Left lung (tissue), 14 donors: ENCODE measurements around the gene TAF1D. TPM values are rescaled to one million over a fixed set of nuclear protein-coding genes. Genes with fewer than 3 reads are reported as not detected.

Source experiments
- ATAC-seq: fragments of 200-7000 bp; cut with Tn5 transposase; one replicate; pipeline ENCODE4 v1.9.1; 2020; ENCODE audit warnings: moderate library complexity
- DNase-seq, 4 donors: peaks; one replicate each; pipeline ENCODE4 v3.0.0-alpha.2; 2013 to 2020
- H3K27ac ChIP-seq, 2 donors: fragments of 200-600 bp; sonication (generic) in 1 of 2; one replicate each; pipeline versions ENCODE4 v1.5.0 to v1.8.0; 2020 to 2021
- H3K27me3 ChIP-seq, 2 donors: fragments of 200-600 bp; sonication (generic) in 1 of 2; one replicate each; pipeline versions ENCODE4 v1.5.0 to v1.8.0; 2020 to 2021
- H3K36me3 ChIP-seq, 2 donors: fragments of 200-600 bp; sonication (generic) in 1 of 2; one replicate each; pipeline versions ENCODE4 v1.5.0 to v1.8.0; 2020 to 2021
- H3K4me1 ChIP-seq, 2 donors: fragments of 200-600 bp; one replicate each; pipeline ENCODE4 v1.8.0; 2021
- H3K4me3 ChIP-seq, 2 donors: fragments of 200-600 bp; sonication (generic) in 1 of 2; one replicate each; pipeline versions ENCODE4 v1.5.0 to v1.8.0; 2020 to 2021; ENCODE audit warnings: mild to moderate bottlenecking in 1 of 2
- H3K9me3 ChIP-seq, 2 donors: fragments of 200-600 bp; sonication (generic) in 1 of 2; one replicate each; pipeline versions ENCODE4 v1.5.0 to v1.8.0; 2020 to 2021
- CTCF ChIP-seq, 2 donors: fragments of 200-600 bp; sonication (generic) in 1 of 2; IDR thresholded peaks; one replicate each; pipeline versions ENCODE4 v1.5.0 to v1.8.0; 2021; ENCODE audit warnings: antibody characterized with exemption in 2 of 2
- intact Hi-C, 2 donors: fragments of 100-400 bp; cut with DNase I; formaldehyde crosslinking; loops; one replicate each; pipeline versions ENCODE4 v1.11.2 to v1.14.2; 2022
- long read RNA-seq, 12 donors: library from polyadenylated mRNA in 2 of 12; unstranded in 2 of 12; transcript quantifications; one replicate each; pipeline ENCODE4 v2.0.0 and lab custom pipeline, GENCODE V29; 2019 to 2026
- polyA plus RNA-seq, 6 donors: library from polyadenylated mRNA; unstranded; fragments of 120-200 nt; gene quantifications; one replicate each; pipeline ENCODE4 v1.2.1, GENCODE V29; 2013; ENCODE audit not compliant: insufficient read length in 6 of 6
- total RNA-seq, 2 donors: library from RNA; stranded (reverse); fragmentation: NEBNext Ultra II Directional; extraction: Animal tissue kit (Norgen Biotek cat#: 25700); gene quantifications; one replicate each; pipeline ENCODE4 v1.2.1, GENCODE V29; 2021
- donor health status: DM: no; HTN: yes; CAD: no.
- donor health status: DM: no; HTN: no; CAD: no.

Gene TAF1D
- total RNA-seq (100 to 1,000 TPM in 1 of 2 donors, 10 to 100 TPM in 1; 78.9 to 104 TPM), polyA plus RNA-seq (100 to 1,000 TPM; 131 to 242 (median 183) TPM)
- long read RNA-seq, donor 1, transcript TAF1D-203 (6 exons, 2,082 nt) = major isoform, 10 of 116 reads
- long read RNA-seq, donor 1, partial matches to known transcripts = 83 of 116 reads
- long read RNA-seq, donor 1, other reads (novel, unspliced or antisense) = 18 of 116 reads
- long read RNA-seq, donor 2, full-length matches to known transcripts = 12 of 93 reads
- long read RNA-seq, donor 2, partial matches to known transcripts = 81 of 93 reads
- long read RNA-seq, donor 2, other reads (novel, unspliced or antisense) = 0 of 93 reads
- long read RNA-seq, donor 3, transcript TAF1D-203 (6 exons, 2,082 nt) = major isoform, 6 of 64 reads
- long read RNA-seq, donor 3, partial matches to known transcripts = 46 of 64 reads
- long read RNA-seq, donor 3, other reads (novel, unspliced or antisense) = 11 of 64 reads
- long read RNA-seq, donor 4, partial matches to known transcripts = 17 of 19 reads
- long read RNA-seq, donor 4, other reads (novel, unspliced or antisense) = 2 of 19 reads
- long read RNA-seq, donor 5, transcript TAF1D-203 (6 exons, 2,082 nt) = major isoform, 5 of 155 reads
- long read RNA-seq, donor 5, partial matches to known transcripts = 138 of 155 reads
- long read RNA-seq, donor 5, other reads (novel, unspliced or antisense) = 8 of 155 reads
- long read RNA-seq, donor 6, partial matches to known transcripts = 29 of 38 reads
- long read RNA-seq, donor 6, other reads (novel, unspliced or antisense) = 0 of 38 reads
- long read RNA-seq, donor 7, transcript TAF1D-203 (6 exons, 2,082 nt) = major isoform, 6 of 86 reads
- long read RNA-seq, donor 7, partial matches to known transcripts = 64 of 86 reads
- long read RNA-seq, donor 7, other reads (novel, unspliced or antisense) = 11 of 86 reads
- long read RNA-seq, donor 8, partial matches to known transcripts = 33 of 51 reads
- long read RNA-seq, donor 8, other reads (novel, unspliced or antisense) = 8 of 51 reads
- long read RNA-seq, donor 9 = 0 reads
- long read RNA-seq, donor 10, partial matches to known transcripts = 3 of 4 reads
- long read RNA-seq, donor 10, other reads (novel, unspliced or antisense) = 1 of 4 reads
- long read RNA-seq, donor 11, partial matches to known transcripts = 125 of 135 reads
- long read RNA-seq, donor 11, other reads (novel, unspliced or antisense) = 5 of 135 reads
- long read RNA-seq, donor 12, transcript TAF1D-203 (6 exons, 2,082 nt) = major isoform, 8 of 151 reads
- long read RNA-seq, donor 12, partial matches to known transcripts = 116 of 151 reads
- long read RNA-seq, donor 12, other reads (novel, unspliced or antisense) = 23 of 151 reads

DNA sequence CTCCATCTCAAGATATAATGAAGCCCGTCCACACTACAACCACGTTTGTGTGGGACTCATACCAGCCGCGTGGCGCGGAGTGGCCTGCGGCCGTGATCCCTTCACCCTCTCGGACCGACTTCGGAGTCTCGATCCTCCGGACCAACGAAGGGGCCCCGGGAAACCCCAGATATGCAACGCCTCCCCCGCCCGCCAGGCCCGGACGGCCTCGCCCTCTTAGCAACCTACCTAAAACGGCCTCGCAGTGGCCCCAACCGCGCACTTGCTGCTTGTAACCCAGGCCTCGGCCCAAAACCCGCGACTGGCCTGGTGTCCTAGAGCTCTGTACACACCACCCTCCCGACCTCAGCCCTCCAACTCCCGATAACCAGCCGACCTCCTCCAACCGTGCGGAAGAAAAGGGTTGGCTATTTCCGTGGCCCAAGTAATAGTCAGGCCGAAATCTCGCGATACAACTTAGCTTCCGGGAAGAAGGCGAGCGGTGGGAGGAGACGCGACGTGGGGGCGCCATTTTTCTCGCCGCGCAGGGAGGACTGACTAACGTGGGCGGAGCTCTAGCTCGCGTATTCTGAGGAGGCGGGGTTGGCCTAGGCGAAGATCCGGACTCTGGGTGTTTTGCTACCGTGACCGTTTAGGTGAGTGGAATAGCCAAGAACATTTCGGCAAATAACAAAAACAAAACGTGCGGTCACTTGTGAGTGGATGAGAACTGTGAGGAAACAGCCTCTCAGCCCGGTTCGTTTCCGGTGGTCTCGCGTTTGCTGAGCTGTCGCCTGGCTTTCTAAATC, at the start of gene TAF1D, which contains the start of gene C11orf54:
Gene TAF1D, minus strand, starts transcription at position 402 of the 788 bp plus-strand sequence. CDS start 2,191 bp downstream, outside the sequence.
Gene C11orf54, plus strand, starts transcription at position 579 of the 788 bp plus-strand sequence. CDS start 5,722 bp downstream, outside the sequence.
- peaks cover 0 to 40% of the 10 kb centered on the region in 2 donors for H3K36me3 ChIP-seq
- intact Hi-C loops = no loop called here
- peak within 1 kb of the TSS; percentile 59 to 71 for H3K4me3 ChIP-seq
- H3K27ac ChIP-seq = peak within 1 kb of the TSS; percentile 93 to 94
- H3K27me3 ChIP-seq = no peaks in the 10 kb centered on the region
- ATAC-seq (peak; percentile 94), DNase-seq (peak; percentile 97 to 99 (median 98))
- no peak for TF ChIP-seq CTCF (IDR thresholded peaks at IDR 0.05)
- peaks cover 7 to 60% of the 10 kb centered on the region in 2 donors for H3K4me1 ChIP-seq
- no peaks in the 10 kb centered on the region for H3K9me3 ChIP-seq

DNA sequence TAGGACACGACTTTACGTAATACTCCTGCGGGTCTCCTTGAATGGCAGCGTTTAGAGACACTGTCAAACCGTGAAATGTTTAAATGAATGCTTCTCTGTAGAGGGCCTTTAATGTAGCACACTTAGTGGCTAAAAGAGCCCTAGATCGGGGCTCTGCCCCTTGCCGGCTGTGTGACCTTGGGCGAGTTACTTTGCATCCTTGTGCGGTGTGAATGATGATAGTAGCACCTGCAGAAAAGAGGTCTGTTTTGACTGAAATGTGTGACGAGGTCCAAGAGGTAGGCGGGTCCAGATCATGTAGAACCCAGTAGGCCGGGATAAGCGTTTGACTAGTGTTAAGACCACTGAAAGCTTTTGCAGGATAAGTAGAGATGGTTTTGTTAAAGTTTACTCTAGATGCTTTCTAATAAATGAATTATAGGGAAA, 43.7 kb upstream of the TAF1D start:
- peak in 1 of 4 donors; percentile 8 for DNase-seq
- H3K9me3 ChIP-seq = no peaks in the 10 kb centered on the region
- peaks cover 0 to 24% of the 10 kb centered on the region in 2 donors for H3K36me3 ChIP-seq
- H3K27ac ChIP-seq = peak overlapping the region; percentile 93 to 95
- H3K4me3 ChIP-seq = peak overlapping the region; percentile 71 to 78
- peak; percentile 15 for ATAC-seq
- H3K27me3 ChIP-seq = no peaks in the 10 kb centered on the region
- H3K4me1 ChIP-seq = peaks cover 22 to 43% of the 10 kb centered on the region in 2 donors
- intact Hi-C loops = no loop called here
- TF ChIP-seq CTCF (IDR thresholded peaks at IDR 0.05) = no peak

- no peaks in the 10 kb centered on the region for H3K9me3 ChIP-seq
- peak within 1 kb of the TSS; percentile 71 to 78 for H3K4me3 ChIP-seq
- peaks cover 22 to 43% of the 10 kb centered on the region in 2 donors for H3K4me1 ChIP-seq
- H3K27ac ChIP-seq = peak within 1 kb of the TSS; percentile 93 to 95
- DNase-seq = peak; percentile 91 to 96 (median 95)
- ATAC-seq = peak; percentile 100
- TF ChIP-seq CTCF (IDR thresholded peaks at IDR 0.05) = peak; percentile 22 to 43
- peaks cover 0 to 18% of the 10 kb centered on the region in 2 donors for H3K36me3 ChIP-seq
- no peaks in the 10 kb centered on the region for H3K27me3 ChIP-seq
- intact Hi-C loops = no loop called here
Measured at GRCh38 chr11:93784145-93784934, 43.0 kb upstream of the TAF1D start, which contains the start of gene MED17. Gene MED17 (plus strand): TSS chr11:93784282. CDS start chr11:93784514, 232 bp downstream.
